Measurements from ENCODE around the gene CYGB.
A peak's percentile ranks its signal among the peaks of the same experiment; 100 is the strongest.
"Not testable (repeated sequence)": the region's sequence is repeated elsewhere in the genome, so short reads cannot be mapped to it uniquely, and the experiment has no call there.

The CYGB gene

DNA sequence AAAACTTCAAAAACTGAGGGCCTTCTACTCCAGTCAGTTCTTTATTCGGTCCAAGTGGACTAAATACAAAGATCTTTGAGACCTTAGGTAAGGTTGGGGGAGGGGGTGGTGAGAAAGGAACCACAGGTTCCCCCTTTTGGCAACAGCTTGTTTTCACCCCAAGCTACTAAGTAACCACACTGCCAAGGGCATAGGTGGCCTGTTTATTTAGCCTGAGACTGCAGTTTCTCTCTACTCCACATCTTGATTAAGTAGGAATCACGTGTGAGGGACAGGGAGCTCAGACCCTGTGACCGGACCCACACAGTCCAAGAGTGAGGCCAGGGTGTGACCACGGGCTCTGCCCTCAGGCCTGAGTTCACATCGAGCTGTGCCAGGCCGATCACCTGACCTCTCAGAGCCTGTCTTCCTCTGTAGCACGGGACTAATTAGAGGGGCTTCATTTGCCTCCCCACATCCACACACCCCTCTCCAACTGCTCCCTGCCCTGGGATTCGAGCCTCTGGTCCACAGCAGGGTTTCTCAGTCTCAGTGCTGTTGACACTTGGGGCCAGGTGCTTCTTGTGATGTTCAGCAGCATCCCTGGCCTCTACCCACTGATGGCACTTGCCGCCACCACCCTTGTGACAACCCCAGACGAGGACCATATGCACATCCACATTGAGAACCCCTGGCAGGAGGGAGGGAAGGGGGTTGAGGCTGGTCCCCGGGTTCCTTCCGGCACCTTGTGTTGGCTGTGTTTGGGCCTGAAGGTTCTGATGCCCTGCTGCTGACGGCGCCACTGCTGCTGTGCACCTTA is 30.3 kb upstream of the CYGB start:
- DNase-seq (ENCODE audit: low read depth), result no peak
- TF ChIP-seq, protein P1, sequence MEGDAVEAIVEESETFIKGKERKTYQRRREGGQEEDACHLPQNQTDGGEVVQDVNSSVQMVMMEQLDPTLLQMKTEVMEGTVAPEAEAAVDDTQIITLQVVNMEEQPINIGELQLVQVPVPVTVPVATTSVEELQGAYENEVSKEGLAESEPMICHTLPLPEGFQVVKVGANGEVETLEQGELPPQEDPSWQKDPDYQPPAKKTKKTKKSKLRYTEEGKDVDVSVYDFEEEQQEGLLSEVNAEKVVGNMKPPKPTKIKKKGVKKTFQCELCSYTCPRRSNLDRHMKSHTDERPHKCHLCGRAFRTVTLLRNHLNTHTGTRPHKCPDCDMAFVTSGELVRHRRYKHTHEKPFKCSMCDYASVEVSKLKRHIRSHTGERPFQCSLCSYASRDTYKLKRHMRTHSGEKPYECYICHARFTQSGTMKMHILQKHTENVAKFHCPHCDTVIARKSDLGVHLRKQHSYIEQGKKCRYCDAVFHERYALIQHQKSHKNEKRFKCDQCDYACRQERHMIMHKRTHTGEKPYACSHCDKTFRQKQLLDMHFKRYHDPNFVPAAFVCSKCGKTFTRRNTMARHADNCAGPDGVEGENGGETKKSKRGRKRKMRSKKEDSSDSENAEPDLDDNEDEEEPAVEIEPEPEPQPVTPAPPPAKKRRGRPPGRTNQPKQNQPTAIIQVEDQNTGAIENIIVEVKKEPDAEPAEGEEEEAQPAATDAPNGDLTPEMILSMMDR (IDR thresholded peaks at IDR 0.05; ENCODE audit: insufficient read depth, low read depth, low read length, missing control alignments), result no peak
- no peak overlapping the region for H3K4me3 ChIP-seq (ENCODE audit: low read length)

DNA sequence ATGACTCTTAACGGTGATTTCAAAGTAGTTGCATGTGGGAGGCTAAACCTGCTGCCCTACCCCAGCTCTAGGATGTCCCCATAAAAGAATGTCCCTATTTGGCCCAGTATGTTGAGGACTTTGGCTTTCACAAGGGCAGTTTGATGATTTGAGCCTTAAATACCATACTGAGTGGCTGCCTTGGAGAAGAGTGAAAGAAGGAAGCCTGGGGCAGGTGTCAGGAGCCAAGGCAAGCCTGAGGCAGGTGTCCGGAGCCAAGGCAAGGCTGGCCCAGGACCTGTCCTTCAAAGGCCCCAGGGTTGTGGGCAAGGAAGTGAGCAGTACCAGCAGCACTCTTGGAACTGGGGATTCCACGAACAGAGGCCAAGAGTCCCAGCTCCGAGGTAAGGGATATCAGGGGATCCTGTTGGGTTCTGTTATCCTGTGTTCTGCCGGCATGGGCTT is 29.5 kb upstream of the CYGB start:
- no peak overlapping the region for H3K4me3 ChIP-seq (ENCODE audit: low read length)
- TF ChIP-seq, protein P1 (IDR thresholded peaks at IDR 0.05; ENCODE audit: insufficient read depth, low read depth, low read length, missing control alignments), result no peak
- DNase-seq (ENCODE audit: low read depth), result no peak

DNA sequence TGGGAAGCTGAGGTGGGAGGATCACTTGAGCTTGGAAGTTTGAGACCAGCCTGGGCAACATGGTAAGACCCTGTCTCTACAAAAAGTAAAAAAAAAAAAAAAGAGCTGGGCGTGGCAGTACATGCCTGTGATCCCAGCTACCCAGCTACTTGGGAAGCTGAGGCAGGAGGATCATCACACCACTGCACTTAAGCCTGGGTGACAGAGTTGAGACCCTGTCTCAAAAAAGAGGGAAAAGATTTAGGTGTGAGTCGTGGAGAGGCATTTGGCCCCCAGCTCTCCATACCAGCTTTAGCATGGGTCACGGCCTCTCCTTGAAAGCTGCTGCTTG is 29.1 kb upstream of the CYGB start:
- no peak for DNase-seq (ENCODE audit: low read depth)
- H3K4me3 ChIP-seq (ENCODE audit: low read length), result no peak overlapping the region
- TF ChIP-seq, protein P1 (IDR thresholded peaks at IDR 0.05; ENCODE audit: insufficient read depth, low read depth, low read length, missing control alignments), result no peak

DNA sequence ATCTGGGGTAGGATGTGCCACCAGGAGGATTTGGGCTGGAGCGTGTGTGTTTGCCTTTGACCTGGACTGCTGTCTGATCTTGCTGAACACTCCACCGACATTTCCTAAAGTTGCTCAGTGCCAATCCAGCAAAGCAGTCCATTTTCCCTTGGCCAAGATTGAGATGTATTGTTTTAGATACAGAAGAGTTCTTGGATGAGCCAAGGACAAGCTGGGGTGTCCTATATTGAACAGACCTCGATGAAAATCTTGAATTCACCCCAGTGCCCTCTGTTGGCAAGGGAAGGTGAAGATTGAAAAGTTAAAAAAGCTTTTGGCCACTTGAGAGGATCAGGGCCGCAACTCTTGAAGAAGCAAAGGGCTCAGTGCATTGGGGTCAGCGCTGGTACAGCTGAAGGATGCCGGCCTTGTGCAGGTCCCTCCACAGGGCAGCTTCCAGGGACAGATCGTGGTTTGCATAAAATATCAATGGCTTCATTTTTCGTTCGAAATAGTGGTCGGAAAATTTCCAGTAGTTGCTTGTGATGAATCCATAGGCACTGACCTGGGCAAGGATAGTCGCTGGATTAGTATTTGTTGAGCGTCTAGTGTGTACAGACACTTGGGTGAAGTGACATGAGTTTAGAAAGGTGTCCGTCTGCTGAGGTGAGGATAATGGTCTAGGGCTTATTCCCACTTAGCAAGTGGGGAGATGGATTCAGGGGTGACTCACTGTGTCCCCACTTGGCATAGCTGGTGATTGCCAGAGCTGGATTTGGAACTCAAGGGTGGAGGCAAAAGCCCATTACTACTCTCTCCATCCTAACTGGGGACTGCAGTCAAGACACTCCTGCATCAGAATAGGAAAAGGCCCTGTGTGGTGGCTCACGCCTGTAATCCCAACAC is 28.5 kb upstream of the CYGB start:
- DNase-seq (ENCODE audit: low read depth), result no peak
- TF ChIP-seq, protein P1 (IDR thresholded peaks at IDR 0.05; ENCODE audit: insufficient read depth, low read depth, low read length, missing control alignments), result no peak
- no peak overlapping the region for H3K4me3 ChIP-seq (ENCODE audit: low read length)

DNA sequence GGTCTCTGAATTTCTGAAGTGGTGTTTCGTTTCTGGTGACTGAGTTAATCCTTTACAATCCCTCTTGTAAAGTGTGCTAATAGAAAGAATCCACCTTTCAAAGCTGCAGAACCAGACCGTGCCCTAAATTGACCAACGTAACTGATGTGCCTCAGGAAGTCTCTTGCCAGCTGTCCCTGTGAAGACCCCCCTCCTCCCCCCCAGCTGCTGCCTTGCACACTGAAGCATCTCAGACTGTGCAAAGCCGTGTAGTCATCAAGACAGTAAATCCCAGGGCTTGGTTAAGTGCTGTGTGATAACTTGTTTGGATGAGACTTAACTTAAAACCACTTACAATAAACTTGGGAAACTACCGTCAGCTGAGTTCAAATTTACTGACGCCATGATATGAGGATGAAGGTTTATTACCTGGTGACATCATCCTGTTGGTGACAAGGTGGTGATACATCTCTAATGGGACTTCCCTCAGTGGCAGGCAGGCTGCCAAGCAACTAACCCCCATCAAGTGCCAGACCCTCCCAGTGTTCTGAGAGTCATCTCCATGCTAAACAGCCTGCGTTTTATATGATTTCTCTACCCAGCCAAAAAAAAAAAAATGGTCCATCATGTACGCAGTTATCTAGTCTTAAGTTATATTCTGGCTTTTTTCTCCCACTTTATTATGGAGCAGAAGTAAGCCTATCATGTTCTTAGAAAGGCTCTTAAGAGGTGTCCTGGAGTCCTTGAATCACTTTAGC is 27.6 kb upstream of the CYGB start:
- H3K4me3 ChIP-seq (ENCODE audit: low read length), result not testable (repeated sequence)
- DNase-seq (ENCODE audit: low read depth), result peak; percentile 68

DNA sequence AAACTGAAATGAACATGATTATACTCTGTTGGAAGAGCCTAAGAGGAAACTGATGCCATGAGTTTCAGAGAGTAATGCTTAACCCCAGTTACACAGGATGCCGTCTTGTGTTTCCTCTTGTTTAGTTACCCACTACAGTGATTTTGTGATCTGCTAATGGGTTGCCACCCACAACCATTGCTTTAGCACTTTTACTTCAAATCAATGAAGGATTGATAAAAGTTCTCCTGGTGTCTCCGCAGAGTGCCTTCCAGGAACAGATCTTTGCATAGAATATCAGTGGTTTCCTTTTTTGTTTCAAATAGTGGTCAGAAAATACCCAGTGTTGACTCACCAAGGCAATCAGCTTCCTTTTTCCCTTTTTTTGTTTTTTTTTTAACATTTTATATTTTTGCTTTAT is 25.9 kb upstream of the CYGB start:
- not testable (repeated sequence) for H3K4me3 ChIP-seq (ENCODE audit: low read length); DNase-seq (ENCODE audit: low read depth)

DNA sequence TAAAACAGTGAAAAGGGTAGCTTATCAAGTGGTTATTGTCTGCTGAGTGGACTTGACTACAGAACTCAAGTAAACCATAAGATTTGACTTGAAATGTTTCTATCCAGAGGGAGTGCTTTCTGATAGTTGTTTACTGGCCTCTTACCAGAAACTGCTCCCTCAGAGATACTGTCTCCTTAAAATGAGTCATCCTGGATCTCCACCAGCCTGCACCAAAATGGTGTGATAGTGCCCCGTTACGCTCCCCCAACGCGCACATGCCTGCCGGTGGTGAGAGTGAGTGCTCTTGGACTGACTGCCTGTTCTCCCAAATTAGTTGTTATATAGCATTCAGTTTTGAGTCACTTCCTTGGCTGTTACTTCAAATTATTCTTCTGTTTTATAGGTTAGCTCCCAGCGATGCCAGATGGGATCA is 25.2 kb upstream of the CYGB start:
- TF ChIP-seq, protein P1 (IDR thresholded peaks at IDR 0.05; ENCODE audit: insufficient read depth, low read depth, low read length, missing control alignments), result no peak
- DNase-seq (ENCODE audit: low read depth), result peak; percentile 66
- H3K4me3 ChIP-seq (ENCODE audit: low read length), result no peak overlapping the region
